Fibroblast of skin of left biceps (primary cell): Measurements from ENCODE around the gene FEZF1.
"Not testable (repeated sequence)": the region's sequence is repeated elsewhere in the genome, so short reads cannot be mapped to it uniquely, and the experiment has no call there.

ENCODE experiments used
- DNase-seq, 2 experiments: peaks; one replicate each; pipeline ENCODE4 v3.0.0-alpha.2; 2013; ENCODE audit warnings: low read depth in 2 of 2

FEZF1 gene

GRCh38 chr7:122307228-122307621 lies 2.7 kb upstream of the FEZF1 start:
- no peak for DNase-seq

- no peak for DNase-seq
Measured at GRCh38 chr7:122306320-122307227, 2.0 kb upstream of the FEZF1 start.

GRCh38 chr7:122305475-122306319 lies 1.1 kb upstream of the FEZF1 start:
- no peak for DNase-seq

GRCh38 chr7:122304996-122305421 lies 459 bp upstream of the FEZF1 start:
- no peak for DNase-seq

DNA sequence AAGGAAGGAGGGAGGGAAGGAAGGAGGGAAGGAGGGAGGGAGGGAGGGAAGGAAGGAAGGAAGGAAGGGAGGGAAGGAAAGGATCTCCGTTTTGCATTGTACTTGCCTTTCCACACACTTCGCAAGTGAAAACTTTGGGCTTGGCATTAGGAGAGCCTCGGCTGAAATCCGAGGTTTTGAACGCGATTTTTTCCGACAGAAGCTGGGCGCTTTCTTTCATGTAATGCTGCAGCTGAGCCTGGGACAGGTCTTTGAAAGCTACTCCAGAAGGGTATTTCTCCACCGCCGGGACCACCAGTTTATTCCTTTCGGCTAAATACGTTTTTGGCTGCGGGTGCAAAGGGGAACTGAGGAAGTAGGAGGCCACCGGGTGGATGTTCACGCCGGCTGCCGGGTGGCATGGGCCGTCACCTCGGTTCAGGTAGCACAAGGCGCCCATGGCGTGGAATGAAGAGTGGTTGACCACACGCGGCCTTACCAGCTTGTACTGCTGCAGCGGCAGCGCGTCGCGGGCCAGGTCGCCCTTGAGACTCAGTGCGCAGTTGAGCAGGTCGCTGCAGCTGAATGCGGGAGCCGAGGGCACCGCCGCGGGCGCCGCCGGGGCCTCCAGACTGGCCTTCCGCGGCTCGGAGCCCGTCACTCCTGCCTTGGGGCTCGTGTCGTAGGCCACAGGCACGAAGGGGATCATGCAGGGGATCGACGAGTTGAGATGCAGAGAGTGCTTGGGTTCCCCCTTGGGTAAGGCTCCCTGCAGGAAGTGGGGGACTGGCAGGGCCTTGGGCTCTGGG lies 825 bp downstream of the FEZF1 start:
- DNase-seq: no peak

- DNase-seq: no peak
Measured at GRCh38 chr7:122302761-122303530, 1.6 kb downstream of the FEZF1 start.

DNA sequence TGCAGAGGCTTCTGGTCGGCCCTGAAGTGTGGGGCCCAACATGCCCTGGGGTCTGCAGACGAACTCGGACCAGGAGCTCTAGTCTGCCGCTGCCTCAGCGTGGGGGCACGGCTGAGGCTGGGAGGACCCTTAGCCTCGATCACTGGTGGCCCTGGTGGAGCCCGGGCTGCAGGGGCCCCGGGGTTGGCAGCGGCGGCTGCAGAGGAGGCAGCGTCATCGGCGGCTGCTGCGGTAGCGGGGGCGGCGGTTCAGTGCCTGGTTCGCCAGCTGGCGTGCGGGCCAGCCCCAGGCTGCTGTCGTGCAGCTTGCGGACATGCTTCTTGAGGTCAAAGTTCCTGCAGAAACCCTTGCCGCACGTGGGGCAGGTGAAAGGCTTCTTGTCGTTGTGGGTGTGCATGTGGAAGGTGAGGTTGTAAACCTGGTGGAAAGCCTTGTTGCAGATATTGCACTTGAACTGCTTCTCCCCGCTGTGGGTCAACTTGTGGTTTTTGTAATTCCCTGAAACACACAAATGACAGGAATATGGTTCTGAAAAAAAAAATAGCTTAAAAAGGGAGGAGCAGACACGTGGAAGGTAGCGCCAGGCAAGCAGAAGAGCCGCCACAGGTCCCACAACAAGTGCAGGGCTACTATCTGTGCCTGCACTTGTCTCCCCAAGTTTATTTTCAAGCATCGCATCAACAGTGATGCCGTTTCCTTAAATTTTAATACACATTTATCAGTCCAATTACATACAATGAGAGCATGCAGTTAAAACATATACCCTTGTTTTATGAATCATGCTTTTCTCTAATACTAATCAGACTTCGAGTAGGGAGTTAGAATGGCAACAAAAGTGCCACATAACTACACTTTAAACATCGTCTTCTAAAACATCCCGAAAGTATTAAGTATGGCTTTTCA lies 2.4 kb downstream of the FEZF1 start:
- no peak for DNase-seq

GRCh38 chr7:122300956-122301833 lies 3.4 kb downstream of the FEZF1 start:
- no peak for DNase-seq

- DNase-seq: no peak
Measured at GRCh38 chr7:122300211-122300932, 4.2 kb downstream of the FEZF1 start.

DNA sequence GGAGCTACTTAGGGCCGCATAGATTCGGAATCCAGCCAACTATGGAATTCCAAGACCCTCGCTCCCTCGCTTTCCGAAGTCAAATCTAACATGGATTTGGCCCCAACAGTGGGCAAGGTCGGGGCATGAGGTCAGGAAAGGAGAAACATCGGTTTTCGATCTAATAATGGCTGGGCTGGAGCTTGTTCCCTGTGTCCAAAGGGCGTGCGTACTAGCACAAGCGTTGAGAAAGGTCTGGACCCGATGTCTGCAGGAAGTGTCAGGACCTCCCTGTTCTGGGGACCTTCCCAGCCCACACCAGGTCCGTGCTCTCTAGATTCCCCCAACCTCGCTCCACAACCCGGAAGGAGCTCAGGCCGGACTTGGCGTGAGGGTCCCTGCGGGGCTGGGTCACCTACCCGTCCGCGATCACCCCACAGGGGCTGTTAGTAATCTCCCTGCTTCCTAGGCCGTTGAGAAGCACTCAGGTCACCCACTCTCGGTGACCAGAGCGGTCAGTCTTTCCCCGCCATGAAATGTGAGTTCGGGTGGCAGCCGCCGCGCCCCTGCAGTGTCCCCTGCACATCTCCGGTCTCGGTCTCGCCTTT lies 4.8 kb downstream of the FEZF1 start:
- DNase-seq: no peak

GRCh38 chr7:122298618-122299017 lies 5.9 kb downstream of the FEZF1 start:
- no peak for DNase-seq

DNA sequence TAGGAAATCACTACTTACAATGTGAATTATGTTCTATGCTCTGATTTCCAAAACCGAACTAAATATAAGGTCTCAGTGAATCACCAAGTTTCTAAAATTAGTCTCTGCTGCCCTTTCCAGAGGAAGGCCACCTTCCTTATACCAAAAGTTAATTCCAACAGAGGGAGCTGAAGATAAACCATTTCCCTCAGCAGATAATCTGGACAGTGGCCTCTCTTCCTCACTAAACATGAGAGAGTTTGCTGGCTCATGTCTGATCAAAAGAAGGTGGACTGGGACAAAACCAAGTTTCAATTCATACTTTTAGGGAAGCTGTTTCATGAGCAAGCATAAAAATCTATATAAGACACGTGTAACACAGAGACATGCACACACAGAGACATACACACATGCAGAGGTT lies 6.4 kb downstream of the FEZF1 start:
- no peak for DNase-seq

DNA sequence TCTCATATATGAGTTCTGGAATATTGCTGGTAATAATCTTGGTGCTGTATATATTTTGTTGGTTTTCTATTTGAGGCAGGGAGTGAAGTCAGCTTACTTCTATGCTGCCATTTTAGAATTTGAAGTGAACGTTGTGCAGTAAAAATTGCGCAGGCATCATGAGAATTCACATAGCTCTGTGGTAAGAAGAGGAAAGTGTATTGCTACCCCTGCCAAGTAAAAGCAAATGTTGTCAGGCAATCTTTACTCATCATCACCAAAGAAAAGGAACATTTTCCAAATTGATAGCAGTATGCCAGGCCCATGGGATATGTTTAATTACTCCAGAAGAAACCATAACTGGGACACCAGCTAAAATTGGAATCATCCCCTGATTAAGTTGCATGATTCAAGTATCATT lies 13.4 kb downstream of the FEZF1 start:
- DNase-seq: no peak

DNA sequence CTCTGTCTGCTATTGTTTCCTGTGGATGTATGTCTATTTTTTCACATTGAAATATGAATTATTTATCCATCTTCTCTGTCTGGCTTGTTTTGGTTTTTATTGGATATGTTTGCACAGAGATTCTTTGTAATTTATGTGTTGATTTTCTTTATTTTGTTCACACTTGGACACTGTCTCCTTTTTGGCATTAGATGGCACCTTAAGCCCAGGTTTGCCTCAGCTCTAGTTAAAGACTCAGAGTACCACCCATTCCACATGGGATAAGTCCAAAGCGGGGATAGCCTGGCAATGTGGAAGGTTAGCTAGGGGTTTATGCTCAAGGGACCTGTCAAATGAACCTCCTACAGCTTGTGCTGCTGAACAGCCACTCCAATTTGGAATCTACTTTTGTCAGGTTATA lies 14.1 kb downstream of the FEZF1 start:
- DNase-seq: no peak

- no peak for DNase-seq
Measured at GRCh38 chr7:122289426-122289825, 15.1 kb downstream of the FEZF1 start.

GRCh38 chr7:122284608-122285007 lies 19.9 kb downstream of the FEZF1 start:
- DNase-seq: not testable (repeated sequence)

GRCh38 chr7:122273117-122273516 lies 31.4 kb downstream of the FEZF1 start:
- DNase-seq: no peak

- no peak for DNase-seq
Measured at GRCh38 chr7:122269241-122269640, 35.3 kb downstream of the FEZF1 start.
